ENCODE measurements around the gene GRIN2A.

GRIN2A gene

GRCh38 chr16:9846362-9847099 is 335.7 kb downstream of the GRIN2A start:
- no peak for DNase-seq

GRCh38 chr16:9845661-9846361 is 336.4 kb downstream of the GRIN2A start:
- no peak for DNase-seq

- no peak for DNase-seq
Measured at GRCh38 chr16:9844361-9844760, 337.9 kb downstream of the GRIN2A start.

- no peak for DNase-seq
Measured at GRCh38 chr16:9843424-9844018, 338.7 kb downstream of the GRIN2A start.

GRCh38 chr16:9840761-9841665 is 341.2 kb downstream of the GRIN2A start:
- DNase-seq, result no peak

GRCh38 chr16:9837481-9837880 is 344.7 kb downstream of the GRIN2A start:
- no peak for DNase-seq

GRCh38 chr16:9836118-9836736 is 346.0 kb downstream of the GRIN2A start:
- DNase-seq, result no peak

GRCh38 chr16:9827062-9827752 is 355.0 kb downstream of the GRIN2A start:
- no peak for DNase-seq

- DNase-seq, result no peak
Measured at GRCh38 chr16:9826656-9827055, 355.6 kb downstream of the GRIN2A start.

GRCh38 chr16:9824200-9825068 is 357.8 kb downstream of the GRIN2A start:
- no peak for DNase-seq

- no peak for DNase-seq
Measured at GRCh38 chr16:9823510-9823909, 358.7 kb downstream of the GRIN2A start.

GRCh38 chr16:9821970-9822369 is 360.3 kb downstream of the GRIN2A start:
- no peak for DNase-seq

GRCh38 chr16:9821331-9821730 is 360.9 kb downstream of the GRIN2A start:
- no peak for DNase-seq

- DNase-seq, result no peak
Measured at GRCh38 chr16:9820476-9821246, 361.6 kb downstream of the GRIN2A start.

- DNase-seq, result no peak
Measured at GRCh38 chr16:9818702-9819101, 363.5 kb downstream of the GRIN2A start.

GRCh38 chr16:9817586-9817985 is 364.6 kb downstream of the GRIN2A start:
- no peak for DNase-seq

GRCh38 chr16:9816644-9817043 is 365.6 kb downstream of the GRIN2A start:
- DNase-seq, result no peak

- DNase-seq, result no peak
Measured at GRCh38 chr16:9813665-9814064, 368.6 kb downstream of the GRIN2A start.

GRCh38 chr16:9808210-9808609 is 374.0 kb downstream of the GRIN2A start:
- DNase-seq, result no peak

- no peak for DNase-seq
Measured at GRCh38 chr16:9807302-9807701, 374.9 kb downstream of the GRIN2A start.
